ENCODE results near the gene SDR42E2.

GRCh38 chr16:22214889-22215288 is 52.6 kb downstream of the SDR42E2 start:
- no peak for TF ChIP-seq CTCF (IDR thresholded peaks at IDR 0.05; ENCODE audit: low read depth, low read length)
- no peak for TF ChIP-seq EZH2phosphoT487 (IDR thresholded peaks at IDR 0.05; ENCODE audit: low read depth)
